ENCODE measurements around the gene YWHAH.

YWHAH gene

DNA sequence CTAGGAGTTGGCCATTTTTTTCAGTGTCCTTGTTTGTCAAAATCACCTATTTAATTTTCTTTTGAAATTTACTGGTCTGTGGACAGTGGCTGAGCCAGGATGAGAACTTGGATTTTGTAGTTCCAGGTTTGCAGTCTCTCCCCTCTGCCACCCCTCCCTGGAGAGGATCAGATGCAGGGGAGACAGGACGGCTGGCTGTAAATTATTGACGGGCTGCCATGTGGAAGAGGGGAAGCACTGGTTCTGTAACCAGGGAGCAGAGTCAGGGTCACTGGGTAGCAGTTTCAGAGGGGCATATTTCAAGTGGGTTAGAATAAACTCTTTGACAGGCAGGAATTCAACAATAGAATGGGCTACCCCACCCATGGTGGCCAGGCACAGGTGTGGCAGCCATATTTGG lies 20.6 kb upstream of the YWHAH start:
- DNase-seq (ENCODE audit: low spot score), result no peak

DNA sequence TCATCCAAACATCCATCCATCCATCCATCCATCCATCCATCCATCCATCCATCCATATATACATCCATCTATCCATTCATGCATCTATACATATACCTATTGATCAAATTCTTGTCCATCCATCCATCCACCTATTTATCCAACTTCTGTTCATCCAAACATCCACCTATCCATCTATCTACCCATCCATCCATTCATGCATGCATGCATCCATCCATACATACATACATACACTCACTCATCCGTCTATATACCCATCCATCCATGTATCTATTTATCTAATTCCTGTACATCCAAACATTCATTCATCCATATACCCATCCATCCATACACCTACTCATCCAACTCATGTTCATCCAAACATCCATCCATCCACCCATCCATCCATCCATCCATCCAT lies 19.3 kb upstream of the YWHAH start:
- no peak for DNase-seq (ENCODE audit: low spot score)

DNA sequence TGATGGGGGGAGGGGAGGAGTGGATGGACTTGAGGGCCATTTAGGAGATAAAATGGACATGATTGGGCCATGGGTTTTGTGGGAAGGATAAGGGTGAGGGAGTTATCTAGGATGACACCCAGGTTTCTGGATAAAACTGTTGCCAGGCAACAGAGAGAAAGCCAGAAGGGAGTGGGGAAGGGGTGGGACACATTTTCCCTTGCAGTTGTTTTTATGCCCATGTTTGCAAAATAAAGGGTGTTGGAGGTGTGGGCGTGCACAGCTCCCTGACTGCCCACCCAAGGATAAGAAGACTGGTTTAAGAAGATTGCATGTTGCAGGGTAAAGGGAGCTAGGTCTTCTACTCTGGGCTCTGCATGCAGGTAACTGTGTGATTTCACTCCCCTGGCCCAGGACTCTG lies 18.3 kb upstream of the YWHAH start:
- no peak for DNase-seq (ENCODE audit: low spot score)

DNA sequence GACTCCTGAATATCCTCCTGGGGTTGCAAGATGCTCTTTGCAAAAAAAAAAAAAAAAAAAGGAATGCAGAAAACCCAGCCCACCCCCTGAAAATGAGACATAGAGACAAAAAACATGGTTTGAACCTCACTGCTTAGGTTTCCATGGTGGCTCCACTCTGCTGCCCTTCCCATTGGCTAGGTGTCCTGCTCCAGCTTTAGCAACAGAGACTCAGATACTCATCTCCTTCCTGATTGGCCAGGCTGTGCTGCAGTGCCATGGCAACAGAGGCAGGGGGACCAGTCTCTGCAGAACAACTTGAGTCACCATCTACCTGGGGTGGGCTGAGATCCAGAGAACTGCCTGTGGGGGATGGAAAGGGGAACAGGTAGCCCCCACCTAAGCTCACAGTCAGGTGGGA lies 17.4 kb upstream of the YWHAH start:
- peak; percentile 39 for DNase-seq (ENCODE audit: low spot score)

DNA sequence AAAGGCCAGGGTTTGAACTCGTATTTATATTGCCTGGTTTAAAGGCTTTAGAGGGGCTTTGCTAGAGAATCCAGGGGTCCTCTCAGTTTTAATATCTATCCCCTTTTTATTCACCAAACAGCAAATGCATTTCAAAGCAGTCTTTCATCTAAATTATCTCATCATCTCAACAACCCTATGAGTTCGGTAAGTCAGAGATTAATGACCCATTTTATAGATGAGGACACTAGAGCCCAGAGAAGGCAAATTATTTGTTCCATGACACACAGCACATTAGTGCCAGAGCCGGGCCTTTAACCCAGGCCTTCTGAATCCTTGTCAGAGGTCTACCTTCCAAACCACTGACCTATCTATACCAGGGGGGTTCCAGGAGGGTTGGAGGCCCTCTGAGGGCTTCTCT lies 16.8 kb upstream of the YWHAH start:
- no peak for DNase-seq (ENCODE audit: low spot score)

DNA sequence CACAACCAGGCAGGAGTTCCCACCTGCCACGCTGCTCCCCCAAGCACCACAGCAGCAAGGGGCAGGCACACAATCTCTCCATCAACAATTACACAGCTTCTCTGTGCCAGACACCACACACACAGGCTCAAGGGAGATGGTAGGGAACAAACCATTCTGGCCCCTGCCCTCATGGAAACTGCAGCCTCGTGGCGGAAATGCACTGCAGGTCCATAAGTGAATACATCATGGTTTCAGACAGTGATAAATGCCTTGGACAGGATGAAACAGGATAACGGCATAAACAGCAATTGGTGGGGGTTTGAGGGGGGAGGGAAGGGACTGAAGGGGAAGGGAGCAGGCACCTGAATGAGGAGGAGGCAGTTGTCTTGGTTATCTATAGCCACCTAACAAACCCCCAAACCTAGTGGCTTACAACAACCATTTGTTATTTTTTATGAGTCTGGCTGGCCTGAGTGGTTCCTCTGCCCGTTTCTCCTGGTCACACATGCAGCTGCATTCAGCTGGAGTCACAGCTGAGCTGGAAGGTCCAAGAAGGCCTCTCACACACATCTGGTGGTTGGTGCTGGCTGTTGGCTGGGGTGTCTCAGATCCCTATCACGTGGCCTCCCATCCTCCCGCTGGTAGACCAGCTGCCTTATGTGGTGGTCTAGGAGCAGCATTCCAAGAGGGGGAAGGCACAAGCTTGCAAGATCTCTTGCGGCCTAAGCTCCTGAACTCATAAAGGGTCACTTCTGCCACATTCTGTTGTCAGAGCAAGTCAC lies 15.0 kb upstream of the YWHAH start:
- DNase-seq (ENCODE audit: low spot score), result no peak

DNA sequence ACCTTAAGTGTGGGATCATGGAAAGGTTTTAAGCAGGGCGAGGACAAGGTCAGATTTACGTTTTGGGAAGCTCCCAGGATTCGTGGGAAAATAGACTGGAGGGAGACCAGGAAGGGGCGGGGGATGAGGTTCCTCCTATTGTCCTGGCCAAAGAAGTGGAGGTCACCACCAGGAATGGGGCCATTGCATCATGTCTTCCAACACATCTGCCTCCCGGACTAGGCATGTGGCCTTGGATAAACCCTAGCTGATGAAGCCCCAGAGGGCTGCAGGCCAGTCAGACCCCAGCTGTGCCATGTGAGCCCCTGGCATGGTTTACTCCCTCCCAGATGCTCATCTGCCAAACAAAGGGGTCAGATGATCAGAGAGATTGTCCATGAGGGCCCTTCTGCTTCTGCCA lies 11.5 kb upstream of the YWHAH start:
- no peak for DNase-seq (ENCODE audit: low spot score)

DNA sequence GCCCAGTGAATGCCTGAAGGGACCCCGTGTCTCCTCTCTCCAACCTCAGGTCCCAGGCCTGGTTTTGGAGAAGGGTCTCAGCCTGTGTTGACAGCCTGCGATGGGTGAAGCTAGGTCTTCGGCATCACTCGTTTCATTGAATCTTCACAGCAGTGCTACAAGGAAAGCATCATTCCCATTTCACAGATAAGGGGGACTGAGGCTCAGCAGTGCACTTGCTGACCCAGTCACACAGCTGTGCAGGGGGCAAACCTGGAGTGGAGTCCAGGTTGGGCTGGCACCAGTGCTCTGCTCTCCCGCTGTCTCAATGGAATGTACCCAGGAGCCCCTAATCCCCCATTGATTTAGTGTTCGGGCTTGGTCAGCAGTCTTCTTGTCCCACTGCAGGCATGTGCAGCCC lies 10.9 kb upstream of the YWHAH start:
- DNase-seq (ENCODE audit: low spot score), result no peak

DNA sequence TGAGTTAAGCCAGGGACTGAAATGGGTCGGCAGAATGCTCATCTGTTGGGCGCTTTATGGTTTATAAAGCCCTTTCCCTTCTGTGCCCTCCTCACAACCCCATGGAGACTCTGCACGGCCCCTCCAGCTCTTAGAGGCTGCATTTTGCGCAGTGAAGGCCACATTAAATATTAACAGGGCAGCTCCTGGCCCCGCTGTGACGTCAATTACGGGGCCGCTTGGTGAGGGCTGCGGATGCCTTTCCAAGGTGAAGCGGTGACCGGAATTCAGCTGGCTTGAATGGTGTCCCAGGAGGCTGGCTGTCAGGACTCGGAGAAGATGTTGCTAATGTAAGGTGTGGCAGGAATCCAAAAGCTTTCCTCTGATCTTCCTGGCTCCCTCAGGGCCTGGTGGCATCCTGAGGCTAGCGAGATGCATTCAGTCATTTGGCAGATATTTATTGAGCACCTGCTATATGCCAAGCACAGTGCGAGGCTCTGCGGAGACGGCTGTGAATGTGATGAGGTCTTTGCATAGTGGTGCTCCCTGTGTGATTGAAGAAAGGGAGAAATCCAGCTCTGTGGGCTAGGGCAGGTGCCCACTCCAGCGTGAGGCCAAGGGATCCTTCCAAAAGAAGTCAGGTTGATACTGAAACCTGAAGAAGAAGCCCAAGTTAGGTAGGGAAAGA lies 10.4 kb upstream of the YWHAH start:
- DNase-seq (ENCODE audit: low spot score), result no peak

DNA sequence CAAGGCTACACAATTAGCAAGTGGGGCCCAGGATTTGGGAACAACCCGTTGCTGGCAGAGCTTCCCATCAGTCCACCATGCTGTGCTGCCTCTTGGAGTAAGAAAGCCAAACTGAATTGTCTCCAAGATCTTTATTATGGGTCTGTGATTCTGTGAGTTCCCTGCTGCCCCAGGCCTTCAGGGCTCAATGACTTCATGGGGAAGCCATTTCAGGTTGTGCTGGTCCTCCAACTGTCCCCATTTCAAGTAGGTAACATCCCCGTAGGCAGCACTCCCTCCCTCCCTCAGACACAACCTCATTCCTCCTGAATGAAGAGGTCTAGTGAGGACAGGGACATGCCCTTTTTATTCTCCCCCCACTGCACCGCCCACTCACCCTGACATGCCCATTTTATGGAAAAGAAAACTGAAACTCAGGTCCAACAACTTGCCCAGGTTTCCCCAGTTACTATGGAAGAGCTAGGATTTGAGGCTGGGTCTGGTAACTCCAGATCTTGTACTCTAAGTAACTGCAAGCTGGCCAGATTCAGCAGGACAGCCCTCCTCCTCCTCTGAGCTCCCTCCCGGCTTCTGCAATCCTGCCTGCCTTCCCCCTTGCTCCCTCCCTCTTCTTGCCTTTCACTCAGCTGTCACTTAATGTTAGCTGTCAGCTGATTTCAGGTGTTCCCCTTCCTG lies 8.2 kb upstream of the YWHAH start:
- no peak for DNase-seq (ENCODE audit: low spot score)

DNA sequence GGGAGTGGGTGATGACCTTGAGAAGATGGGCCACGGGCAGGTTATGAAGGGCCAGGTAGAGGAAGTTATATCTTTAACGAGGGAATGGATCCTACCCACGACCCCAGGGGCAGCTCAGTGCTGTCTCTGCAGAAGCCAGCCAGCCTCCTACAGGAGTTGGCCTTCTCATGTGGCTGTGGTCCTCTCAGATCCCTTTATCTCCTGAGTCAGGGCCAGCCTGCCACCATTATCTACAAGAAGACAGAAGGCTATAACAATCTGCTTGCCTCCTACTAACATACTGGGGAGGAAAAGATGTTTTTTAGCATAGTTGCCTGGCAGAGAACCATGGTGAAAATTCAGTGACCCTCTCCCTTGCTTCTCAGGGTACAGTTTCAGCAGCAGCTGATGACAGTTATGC lies 7.0 kb upstream of the YWHAH start:
- no peak for DNase-seq (ENCODE audit: low spot score)

DNA sequence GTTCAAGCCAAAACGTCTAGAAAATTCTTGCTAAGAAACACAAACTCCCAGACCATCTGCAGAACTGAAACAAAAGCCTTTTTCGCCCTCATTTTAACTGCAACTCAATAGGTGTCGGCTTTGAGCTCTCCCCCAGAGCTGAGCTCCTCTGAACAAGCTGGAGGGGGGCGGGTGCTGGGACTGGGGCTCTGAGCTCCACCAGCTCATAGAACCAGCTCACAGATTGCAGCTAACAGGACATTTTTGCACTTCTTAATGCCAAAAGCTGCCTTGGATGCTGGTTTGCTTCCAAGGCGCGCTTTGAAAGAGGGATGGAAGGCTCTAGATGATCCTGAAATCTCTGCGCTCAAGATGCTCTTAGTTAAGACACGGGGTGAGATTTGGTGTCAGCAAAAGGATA lies 6.0 kb upstream of the YWHAH start:
- no peak for DNase-seq (ENCODE audit: low spot score)

DNA sequence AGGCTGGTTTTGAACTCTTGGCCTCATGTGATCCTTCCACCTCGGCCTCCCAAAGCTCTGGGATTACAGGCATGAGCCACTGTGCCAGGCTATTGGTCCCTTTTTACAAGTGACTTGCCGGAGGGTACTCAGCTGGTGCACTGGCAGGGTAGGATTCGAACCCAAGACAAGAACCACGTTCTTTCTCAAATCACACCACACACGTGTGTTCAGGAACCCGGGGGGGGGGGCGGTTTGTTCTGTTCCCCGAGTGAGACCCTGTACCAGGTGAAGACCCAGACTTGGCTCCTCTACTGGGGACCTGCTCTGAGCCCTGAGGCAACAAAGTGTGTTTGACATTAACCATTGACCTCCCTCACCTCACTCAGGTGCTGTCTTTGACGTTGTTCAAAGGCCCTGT lies 3.8 kb upstream of the YWHAH start:
- DNase-seq (ENCODE audit: low spot score), result no peak

DNA sequence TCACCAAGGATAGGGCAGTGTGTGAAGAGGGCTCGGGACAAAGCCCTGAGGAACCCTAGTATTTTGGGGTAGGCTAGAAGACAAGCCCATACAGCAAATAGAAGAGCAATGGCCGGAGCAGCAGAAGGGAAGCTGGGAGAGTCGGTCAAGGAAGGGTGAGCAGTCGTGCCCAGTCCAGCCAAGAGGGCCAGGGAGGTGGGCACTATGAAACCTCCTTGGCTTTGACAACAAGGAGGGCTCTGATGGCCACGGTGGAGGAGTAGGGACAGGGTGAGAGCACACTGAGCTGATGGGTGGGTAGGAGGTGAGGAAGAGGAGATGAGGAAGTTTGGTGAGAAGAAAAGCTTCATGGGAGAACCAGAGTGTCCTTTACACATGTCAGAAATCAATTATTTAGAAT lies 2.2 kb upstream of the YWHAH start:
- DNase-seq (ENCODE audit: low spot score), result no peak

DNA sequence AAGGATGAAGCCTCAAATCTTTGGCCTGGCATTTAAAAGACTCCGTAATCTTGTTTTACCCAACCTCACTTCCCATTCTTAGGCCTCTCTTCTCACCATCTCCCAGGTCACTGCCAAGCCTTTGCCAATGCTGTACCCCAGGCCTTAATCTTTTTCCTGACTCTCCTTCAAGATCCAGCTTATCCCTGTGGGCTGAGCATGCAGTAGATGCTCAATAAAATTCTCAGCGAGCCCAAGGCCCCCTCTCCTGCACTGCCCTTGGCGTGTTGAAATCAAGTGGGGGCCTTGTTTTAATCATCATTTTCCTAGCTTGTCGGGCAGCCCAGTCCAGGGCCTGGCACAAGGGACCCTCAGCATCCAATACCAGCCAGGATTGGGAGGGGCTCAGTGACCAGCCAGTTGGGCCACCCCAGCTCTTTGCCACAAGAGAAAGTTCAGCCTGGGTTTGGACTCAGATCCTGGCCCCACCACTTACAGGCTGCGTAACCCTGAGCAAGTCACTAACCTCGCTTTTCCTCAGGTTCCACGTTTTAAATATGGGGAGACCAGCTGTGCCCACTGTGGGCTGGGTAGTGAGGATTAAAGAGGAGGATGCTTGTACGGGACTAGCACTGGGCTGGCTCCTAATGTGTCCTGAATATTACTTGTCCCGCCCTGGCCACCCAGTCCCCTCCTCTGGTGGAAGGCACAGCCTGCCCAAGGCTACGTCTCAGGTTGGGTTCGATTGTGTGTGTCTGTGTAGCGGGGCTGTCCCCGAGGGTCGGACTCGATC lies 943 bp upstream of the YWHAH start:
- DNase-seq (ENCODE audit: low spot score), result no peak

DNA sequence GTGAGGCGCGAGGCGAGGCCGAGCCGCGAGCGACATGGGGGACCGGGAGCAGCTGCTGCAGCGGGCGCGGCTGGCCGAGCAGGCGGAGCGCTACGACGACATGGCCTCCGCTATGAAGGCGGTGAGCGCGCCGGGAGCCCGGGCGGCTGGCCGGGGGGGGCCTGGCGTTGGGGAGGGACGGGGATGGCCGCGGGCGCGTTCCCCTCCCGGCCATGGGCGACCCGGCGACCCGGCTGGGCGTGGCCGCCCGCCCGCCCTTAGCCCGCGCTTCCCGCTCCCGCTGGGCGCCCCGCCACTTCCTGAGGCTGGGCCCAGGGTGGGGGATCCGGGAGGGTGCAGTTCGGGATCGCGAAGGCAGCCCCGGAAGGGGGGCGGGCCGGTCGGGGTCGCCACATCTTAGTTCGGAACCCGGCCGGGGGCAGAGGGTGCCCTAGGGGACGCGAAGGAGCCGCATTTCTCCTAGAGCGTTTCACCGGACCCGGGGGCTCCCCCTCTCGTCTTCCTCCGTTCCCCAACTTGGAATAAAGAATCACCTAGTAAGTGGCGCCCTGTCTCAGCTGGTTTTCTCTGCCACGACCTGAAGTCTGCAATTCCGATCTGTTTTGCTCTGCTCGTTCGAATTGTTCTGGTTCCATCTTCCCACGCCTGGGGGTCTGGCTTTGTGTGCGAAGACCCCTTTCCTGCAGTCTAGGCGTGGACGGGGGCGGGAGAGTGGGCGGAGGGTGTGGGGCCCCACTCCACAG lies 536 bp downstream of the YWHAH start:
- peak; percentile 58 for DNase-seq (ENCODE audit: low spot score)

DNA sequence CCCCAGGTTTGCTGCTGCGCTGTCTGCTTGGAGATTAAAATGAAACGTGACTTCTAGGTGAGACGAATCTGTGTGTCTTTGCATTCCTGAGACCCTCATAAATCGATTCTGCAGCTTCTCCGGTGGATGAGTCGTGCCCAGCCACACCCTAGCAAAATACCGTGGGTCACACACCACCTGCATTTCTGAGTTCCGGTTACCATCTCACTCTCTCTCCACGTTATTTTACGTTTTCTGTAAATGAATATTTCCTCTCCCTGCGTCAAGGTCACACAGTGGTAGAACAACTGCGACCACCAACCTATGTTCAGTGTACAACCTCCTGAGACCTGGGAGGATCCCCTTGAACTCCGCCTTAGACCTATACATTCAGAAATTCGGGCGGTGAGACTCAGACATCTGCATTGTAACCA lies 1.1 kb downstream of the YWHAH start:
- DNase-seq (ENCODE audit: low spot score), result peak; percentile 34

DNA sequence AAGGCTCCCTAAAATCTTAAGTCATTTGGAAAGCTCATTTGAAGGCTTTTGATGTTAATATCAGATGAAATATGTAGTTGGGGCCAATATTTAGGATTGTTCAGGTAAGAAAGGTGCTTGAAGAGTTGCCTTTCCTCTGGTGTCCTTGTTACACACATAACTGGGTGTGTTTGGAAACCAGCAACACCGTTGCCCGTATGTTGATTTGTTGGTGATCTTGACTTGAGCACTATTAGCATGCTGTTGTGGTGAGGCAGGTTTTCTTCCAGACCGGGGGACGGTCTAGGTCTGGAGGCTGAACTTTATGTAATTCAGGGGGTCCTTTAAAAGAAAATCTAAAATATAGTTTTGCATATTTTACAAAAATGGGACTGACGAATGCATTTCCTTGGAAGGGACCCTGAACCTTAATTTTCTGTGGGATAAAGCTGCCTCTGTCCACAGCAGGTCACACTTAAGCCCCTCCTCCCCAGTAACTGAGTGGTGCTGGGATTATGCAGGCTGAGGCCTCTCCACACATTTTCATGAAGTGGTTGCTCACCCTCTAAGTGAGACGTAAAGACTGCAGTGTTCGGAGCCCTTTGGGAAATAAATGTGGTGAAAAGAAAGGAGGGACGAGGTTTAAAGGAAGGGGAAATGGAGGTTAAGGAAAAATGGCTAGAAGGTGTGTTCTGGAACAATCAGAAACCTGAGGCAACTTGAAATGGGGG lies 1.8 kb downstream of the YWHAH start:
- no peak for DNase-seq (ENCODE audit: low spot score)

DNA sequence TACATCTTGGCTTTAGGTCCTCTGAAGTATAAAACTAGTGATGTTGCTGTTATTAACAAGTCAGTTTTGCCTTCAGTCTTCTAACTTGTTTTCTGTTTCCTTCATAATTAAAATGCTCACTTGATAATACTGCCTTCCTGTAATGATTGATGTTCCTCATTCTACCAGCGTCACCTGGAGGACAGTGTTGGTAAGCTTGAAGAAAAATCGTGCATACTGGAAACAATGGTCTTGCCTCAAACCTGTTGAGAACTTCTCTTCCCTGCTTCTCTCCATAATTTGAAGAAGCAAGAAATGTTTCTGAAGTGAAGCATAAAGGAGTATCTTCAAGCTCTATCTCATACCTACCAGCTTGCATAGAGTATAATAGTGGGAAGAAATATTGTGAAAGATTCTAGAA lies 3.0 kb downstream of the YWHAH start:
- DNase-seq (ENCODE audit: low spot score), result peak; percentile 62

DNA sequence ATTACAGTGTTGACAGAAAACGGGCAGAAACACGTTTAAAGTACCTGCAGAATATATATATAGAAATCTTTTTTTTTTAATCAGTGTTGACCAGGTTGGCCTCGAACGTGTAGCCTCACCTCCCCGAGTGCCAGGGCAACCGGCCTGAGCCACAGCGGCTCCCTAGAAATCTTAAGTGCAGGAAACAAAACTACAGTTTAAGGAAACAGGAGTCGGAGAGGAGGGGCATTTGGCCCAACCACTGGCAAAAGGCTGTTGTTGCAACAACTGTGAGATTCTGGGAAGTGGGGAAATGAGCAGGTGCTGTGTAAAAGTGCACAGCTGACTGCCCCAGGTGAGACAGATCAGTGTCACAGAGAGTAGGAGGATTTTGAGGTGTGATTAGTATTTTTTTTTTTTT lies 3.7 kb downstream of the YWHAH start:
- no peak for DNase-seq (ENCODE audit: low spot score)

DNA sequence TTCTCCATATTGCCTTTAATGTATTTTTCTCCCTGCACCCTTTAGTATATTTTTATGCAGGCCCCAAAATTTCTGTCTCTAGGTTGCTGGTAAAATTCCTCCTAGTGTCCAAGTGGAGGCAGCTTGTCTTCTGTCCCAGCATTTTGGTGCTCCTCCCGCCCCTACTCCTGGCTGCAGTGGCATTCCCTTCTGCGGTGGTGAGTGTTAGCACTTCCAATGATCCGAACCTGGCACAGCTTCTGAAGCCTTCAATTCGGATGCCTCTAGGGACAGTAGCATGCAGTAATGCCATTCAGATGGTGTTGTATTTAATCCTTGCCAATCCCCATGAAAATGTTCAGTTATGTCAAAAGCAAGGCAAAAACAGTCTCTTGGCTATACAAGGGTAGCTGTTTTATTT lies 5.9 kb downstream of the YWHAH start:
- DNase-seq (ENCODE audit: low spot score), result no peak
